ENCODE results near the gene LYST.
A peak's percentile ranks its signal among the peaks of the same experiment; 100 is the strongest.
"Not testable (repeated sequence)": the region's sequence is repeated elsewhere in the genome, so short reads cannot be mapped to it uniquely, and the experiment has no call there.

LYST gene

DNA sequence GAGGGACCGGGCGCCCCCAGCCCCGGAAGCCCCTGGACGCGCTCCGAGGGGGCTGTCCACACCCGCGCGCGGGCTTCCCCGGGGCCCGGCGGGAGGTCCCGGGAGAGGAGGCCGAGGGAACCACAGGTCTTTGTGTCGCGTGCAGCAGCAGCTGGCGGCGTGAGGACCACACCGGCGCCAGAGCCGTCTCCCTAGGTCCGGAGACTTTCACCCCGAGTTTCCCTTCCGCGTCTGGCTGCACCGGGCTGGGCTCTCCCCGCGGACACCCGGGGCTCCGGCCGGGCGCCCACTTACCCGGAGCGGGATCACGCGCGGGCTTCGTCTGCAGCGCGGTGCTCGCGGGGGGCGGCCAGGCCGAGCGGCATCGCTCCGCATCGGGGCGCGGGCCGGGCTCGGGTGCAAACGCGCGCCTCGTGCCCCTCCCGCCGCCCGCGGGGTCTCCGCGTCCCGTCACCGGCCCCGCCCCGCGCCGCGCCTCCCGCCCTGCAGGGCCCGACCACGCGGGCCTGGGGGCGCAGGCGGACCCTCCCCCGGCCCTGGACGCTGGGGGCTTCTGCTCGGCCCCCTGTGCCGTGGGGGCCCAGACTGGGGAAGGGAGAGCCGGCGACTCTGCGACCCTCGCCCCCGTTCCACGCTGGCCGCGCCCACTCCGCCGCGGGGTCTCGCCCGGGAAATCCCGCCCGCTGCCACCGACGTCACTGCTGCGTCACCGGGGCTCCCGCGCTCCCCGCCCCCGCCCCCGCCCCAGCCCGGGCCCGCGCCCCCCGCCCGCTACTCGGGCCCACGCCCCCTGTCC is 217.1 kb downstream of the LYST start, which contains the start of gene GNG4:
Gene GNG4 (minus strand): TSS at position 417 of the 796 bp plus-strand sequence. CDS start 65,946 bp downstream, outside the sequence.
- no peak for DNase-seq

DNA sequence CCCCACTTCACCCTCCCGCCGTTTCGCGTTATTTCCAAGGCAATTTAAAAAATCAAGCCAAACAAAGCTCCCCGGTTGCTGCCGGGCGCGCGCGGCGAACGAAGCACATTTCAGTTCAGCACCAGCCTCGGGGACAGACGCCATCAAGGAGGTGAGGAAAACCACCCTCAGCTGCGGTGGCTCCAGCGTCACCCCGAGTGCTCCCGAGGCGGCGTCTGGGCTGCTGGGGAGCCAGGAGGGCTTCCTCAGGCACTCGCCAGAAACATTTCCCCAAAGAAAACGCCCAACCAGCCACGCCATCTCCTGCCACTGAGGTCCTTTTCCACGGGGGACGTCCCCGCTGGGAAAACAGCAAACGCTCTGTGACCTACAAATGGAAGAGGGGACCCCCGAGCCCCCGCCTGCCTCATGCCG is 217.7 kb downstream of the LYST start:
- peak; percentile 77 for DNase-seq

DNA sequence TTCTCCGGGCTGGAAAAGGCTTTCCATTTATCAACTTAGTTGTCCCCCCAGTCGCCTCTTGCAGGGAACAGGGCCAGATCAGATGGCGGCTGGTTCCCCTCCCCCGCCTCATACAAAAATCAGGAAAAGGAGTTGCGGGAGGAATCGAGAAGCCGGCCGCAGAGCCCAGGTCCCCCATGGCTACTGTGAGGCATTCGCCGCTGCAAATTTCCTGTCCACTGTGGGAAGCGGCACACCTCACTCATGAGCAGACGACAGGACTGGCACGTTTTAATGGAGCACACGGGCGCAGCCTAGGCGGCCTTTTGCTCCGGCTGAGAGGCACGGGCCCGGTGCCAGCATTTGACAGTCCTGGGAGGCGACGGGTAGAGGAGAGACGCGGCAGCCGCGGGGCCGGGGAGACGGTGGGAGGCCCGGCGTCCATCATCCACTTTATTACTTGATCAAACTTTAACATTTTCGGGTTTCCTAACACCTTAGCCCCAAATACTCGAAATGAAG is 218.2 kb downstream of the LYST start:
- no peak for DNase-seq

DNA sequence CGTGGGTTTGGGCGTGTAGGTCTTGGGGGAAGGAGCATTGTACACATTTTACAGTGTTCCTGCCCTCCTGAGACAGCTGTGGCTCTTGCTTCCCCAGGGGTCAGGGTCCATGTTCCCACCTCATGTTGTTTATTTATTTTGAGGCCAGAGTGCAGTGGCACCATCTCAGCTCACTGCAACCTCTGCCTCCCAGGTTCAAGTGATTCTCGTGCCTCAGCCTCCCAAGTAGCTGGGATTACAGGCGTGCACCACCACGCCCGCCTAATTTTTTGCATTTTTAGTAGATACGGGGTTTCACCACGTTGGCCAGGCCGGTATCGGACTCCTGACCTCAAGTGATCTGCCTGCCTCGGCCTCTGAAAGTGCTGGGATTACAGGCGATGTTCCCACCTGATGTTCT is 219.2 kb downstream of the LYST start:
- not testable (repeated sequence) for DNase-seq

DNA sequence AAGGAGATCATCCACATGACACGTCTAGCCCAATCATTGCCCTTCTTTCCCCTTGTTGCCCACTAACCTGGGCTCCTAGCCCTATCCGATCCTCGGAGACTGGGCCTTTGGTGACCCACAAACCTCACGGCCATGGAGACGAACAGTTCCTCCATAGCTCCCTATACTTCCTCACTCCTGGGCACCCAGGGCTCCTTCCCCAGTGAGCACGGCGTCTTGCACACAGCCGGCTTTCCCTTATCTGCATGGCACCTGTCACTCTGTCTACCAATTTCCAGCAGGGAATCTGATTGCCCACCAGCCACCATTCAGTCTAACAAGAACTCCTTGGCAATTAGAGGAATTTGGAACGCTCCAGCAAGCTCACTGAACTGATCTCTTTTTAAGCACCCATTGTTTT is 220.2 kb downstream of the LYST start:
- DNase-seq: no peak

DNA sequence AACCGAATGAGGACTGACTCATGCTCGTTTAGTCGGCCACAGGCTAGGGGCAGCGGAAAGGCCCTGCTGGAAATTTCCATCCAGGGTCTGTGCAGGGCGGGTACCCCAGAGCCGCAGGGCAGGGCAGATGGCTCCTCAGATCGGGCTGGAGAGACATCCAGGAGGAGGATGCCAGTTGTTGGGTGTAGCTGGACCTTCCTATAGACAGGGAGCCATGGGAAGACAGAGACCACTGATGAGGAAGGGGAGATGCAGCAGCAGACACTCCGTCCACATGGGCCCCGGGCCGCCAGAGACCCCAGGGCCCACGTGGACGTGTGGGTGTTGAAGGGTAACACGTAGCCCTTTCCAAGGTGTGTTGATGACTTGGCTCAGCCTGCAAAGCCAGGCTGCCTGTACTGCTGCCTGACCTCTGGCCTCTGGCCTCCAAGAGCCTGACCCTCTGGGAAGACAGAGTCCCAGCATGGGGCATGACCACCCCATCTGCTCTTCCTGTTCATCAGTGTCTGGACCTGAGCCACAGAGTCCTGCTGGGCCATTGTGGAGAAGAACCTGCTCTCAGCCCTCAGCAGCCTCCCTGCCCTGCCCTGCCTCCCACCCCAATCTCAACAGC is 221.9 kb downstream of the LYST start:
- DNase-seq: peak; percentile 41

DNA sequence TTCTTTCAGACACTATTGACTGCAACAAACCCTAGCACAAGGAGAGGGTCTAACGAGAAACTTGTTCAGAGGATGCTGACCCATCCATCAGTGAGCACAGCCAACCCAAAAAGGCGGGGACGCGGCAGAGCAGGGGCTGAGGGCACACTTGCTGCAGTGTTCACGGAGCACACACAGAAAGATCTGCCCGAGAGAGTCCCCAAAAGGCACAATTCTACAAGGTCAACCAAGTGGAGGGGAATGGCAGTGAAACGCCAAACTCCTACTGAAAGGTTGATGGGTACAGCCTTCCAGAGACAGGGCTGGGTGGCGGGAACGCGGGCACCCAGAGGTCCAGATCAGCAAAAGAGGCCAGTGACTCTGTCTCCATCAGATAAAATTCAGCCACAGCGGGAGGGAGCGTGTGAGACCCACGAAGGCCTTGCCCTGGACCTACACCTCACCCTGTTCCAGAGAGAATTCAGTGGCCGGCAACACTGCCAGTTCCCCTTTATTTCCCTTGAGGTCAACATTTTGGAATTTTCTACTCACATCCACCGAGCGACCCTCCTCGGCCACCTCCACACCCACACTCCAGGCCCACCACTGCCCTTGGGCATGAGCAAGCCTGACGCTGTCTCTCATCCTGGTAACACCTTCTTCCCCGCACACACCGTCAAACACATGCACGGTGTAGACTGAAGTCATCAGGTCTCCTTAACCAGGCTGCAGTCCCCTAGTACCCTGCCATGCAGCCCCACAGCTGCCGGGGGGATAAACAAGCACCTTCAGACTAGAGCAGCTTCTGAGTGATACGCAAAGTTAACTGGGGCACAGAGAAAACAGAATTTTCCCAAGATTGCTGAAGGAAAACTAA is 222.6 kb downstream of the LYST start:
- no peak for DNase-seq

DNA sequence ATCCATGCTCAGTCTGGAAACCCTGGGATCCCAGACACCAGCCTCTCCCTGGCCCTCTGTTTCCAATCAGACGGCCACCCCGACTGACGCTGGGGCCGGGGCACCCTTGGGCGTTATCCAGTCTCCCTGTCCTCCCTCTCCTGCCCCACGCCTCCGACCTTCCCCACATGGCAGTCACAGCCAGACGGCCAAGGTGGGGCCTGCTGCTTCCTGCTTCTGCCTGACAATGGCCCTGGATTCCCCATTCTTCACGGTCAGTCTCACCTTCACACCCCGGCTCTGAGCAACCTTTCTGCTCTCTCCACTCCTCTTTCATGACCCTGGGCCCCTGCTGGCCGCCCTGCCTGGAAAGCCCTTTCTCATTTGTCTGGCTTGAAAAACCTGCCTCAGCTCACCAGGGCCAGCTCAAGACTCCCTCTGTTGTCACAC is 223.7 kb downstream of the LYST start:
- peak; percentile 52 for DNase-seq

DNA sequence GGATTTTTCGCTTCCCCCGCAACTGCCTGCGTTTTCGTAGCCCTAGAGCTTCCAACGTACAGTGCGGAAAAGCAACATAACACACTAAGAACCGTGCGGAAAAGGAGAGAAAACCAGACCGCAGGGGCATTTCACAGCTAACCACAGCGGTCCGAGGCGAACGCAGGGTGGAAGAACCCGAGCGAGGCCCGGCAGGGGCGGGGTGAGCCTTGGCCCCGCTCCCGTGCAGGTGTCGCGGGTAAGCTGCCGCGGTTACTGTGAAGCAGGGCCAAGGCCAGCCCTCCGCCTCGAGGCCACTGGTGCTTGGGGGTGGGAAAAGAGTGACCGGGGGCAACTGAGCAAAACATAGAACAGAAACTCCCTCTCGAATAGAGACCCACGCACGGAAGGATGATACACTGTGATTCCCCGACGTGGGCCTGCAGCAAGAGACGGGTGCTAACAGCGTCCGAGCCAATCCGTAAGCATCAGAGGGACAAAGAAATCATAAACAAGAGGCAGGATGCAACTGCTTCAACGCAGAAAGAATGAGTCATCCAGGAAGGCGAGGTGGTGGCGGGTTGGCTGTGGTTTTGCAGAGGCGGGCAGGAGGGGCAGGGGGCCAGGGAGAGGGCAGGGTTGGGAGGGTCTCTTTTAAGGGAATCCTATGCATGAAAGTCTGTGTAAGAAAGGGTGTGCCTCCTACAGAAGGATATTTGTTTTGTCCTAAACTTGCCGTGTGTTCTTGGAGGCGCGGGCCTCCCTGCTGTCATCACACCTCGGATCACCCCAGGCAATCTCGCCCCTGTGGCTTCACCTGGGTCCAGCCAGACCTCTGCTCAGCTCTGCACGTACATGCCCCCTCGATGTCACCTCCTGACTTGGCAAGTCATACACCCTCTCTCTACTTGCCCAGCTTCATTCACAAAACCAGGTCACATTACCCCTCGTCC is 224.4 kb downstream of the LYST start:
- DNase-seq: peak; percentile 80

DNA sequence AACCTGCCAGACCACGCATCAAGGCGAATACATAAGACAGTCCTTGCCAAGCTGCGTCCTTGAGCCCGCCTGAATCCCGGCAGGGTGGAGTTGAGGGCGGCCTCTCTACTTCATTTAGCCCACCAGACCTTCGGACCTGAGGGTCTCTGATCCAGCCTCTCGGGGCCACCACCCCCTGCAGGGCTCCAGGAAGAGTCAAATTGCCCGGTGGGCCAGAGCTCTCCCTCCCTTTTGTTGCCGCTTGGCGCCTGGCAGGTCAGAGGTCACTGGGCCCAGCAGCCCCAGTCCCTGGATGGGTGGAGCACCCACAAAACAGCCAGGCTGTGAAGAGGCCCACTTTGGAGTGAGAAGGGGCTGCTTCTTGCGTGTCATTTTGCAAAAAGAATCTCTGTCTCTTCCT is 226.1 kb downstream of the LYST start:
- peak; percentile 32 for DNase-seq

DNA sequence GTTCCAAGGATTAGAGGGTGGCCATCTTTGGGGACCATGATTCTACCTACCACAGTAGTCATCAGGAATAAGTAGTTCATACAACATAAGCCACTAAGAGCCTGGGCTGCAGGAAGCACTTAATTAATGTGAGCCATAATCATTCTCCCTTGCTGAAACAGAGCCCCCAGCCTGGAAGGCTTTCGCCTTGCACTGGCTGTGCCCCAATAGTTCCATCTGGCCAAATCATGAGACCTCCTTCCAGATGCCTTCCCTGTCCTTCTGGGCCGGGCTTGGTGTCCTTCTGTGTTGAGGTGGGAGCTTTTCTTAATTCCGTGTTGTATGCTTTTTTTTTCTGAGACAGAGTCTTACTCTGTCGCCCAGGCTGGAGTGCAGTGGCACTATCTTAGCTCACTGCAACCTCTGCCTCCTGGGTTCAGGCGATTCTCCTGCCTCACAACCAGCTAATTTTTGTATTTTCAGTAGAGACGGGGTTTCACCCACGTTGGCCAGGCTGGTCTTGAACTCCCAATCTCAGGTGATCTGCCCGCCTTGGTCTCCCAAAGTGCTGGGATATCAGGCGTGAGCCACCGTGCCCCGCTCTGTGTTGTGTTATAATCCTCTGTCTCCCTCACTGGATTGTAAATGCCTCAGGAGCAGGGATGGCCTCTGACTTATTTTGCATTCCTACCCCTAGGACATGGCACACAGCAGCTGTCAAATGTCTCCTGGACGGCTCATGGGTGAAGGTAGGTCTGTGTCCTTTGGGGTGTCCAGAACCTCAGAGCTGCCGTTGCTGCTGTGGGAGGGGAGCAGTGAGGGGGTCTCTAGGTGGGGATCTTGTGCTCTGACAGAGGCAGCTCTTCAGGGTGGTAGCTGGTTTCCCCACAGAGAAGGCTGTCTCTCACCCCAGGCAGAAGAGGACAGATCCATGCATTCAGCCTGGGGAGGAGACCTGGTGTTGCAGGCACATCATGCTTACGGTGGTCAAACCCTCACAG is 227.2 kb downstream of the LYST start:
- peak; percentile 43 for DNase-seq

DNA sequence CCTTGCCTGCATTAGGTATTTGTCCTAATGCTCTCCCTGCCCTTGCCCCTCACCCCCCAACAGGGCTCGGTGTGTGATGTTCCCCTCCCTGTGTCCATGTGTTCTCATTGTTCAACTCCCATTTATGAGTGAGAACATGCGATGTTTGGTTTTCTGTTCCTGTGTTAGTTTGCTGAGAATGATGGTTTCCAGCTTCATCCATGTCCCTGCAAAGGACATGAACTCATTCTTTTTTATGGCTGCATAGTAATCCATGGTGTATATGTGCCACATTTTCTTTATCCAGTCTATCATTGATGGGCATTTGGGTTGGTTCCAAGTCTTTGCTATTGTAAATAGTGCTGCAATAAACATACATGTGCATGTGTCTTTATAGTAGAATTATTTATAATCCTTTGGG is 228.1 kb downstream of the LYST start:
- not testable (repeated sequence) for DNase-seq

DNA sequence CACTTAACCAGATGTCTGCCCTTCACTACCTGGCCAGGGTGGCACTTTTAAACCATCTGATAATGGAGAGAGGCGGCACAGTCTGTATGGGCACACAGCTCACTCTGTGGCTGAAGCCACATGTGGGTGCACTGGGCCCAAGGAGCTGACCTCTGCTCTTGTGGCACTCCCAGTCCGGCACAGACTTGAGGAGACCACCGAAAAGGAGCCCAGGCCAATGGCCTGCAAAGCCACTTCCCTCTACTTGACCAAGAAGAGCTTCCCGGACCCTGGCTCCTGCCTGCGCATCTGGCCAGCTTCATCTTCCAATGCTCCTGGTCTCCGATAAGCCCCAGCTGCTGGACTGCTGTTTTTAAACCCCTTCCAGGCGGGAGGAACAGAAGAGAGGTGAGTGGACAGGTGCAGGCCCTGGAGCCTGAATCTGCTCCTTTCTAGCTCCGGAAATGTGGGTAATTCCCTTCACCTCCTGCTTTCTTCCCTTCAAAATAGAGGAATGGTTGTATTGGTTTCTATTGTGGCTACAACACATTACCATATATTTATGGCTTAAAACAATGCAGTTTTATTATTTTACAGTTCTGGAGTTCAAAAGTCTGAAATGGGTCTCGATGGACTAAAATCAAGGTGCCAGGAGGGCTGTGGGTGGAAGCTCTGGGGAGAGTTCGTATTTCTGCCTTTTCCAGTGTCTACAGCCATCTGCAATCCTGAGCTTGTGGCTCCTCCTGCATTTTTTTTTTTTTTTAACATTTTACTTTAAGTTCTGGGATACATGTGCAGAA is 228.8 kb downstream of the LYST start:
- DNase-seq: no peak

DNA sequence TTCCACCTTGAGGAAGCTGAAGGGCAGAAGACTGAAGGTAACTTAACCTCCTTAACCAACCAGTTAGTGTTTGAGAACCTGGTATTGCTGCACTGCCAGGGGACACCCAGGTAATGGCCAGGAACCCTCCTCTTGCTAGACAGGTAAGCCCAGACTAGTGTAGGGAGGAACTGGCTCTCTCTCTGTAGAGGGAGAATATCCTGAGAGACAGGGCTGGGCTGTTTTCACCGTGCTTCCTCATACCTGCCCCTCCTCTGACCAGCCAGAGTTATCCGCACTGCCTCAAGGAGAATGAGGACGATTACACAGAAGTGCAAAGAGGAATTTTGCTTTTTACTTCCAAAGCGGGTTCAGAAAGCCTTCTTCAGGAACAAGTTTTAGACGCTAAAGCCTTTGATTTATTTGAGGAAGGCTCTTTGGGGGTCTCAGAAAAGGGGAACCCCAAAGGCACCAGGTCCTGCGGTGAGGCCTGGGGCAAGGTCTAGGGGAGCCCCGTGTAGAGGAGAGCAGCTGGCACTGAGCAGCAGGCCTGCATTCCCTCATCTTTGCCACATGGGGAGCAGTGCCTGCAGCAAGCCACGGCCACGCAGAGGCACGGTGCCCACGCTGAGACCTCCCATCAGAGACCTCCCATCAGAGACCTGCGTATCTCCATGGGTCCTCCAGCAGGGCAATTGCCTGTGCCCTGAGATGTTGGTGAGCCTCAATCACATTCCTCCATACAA is 230.6 kb downstream of the LYST start:
- no peak for DNase-seq

DNA sequence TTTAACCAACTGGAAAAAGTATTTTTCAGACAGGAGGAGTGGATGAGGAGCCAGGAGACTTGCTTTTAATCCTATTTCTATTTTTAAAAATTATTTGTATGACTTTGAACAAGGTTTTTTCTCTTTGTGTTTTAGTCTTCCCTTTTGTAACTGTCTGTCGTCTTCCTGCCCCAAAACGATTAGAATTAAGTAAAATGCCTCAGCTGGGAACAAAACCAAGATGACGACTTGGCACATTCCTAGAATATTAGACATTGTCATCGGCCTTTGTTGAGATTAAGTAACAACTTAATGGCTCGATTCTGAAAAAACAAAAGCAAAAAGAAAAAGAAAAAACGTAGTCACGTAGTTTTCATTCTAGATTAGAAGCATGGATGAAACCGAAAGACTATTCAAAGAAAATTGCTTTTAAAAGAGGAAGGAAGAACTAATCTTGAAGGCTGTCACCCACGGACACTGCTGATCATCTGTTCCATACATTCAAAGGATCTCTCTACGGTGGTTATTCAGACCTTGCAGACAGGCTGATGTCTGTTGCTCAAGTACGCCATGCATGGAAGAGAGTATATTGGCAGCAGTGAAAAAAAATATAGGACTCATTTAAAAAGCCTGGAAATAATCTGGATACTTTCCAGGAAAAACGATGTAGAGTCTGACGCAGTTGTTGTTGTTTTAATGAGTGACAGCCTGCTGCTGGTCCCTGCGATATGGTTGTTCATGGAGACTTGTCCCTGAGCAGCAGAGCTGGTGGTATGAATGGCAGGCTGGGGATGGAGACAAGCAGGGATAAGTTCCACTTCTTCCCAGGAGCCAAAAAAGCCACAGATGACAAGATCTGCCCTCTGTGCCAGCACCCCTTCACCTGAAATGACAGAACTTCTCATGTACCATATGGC is 234.0 kb downstream of the LYST start:
- no peak for DNase-seq

DNA sequence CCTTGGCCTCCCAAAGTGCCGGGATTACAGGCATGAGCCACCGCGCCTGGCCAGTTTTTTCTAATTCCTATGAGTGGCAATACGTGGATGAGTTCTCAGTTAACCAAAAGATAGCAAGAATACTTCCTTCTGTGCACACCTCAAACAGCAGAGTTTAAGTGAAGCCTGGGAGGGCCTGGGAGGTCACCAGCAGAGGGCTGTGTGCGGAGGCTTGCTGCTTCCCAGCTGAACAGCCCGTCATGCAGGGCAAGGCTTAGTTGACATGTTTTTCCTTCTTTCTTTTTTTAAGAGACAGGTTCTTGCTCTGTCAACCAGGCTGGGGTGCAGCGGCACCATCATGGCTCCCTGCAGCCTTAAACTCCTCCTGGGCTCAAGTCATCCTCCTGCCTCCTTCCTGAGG is 234.9 kb downstream of the LYST start:
- DNase-seq: no peak

DNA sequence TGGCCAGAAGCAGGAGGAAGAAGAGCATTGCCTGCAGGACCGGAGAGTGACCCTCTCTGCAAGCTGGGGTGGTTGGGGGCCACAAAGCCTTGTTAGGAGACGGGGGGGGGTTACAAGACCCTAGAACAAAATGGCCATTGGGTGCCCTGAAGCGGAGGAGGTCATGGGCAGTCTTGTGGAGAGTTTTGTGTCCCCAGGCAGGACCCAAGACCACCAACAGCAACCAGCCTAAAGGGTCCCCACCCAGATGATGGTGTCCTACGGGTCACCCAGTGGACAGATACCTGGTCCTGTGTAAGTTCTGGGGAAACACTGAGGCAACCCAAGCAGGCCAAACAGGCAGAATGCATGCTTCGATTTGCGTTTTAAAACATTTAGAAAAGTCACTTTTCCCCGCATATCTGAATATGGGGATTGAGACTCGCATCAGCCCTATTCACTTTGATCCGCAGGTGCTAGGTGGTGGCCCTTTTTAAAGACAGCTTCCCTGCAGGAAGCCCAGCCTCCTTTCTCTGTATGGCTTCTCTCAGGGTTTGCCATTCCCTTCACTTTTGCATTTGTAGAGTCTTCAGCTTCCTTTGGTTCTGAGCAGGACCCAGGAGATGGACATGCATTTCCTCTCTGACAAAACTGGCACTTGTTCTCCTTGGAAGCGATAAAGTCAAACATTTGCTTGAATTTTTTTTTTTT is 238.2 kb downstream of the LYST start:
- DNase-seq: no peak

DNA sequence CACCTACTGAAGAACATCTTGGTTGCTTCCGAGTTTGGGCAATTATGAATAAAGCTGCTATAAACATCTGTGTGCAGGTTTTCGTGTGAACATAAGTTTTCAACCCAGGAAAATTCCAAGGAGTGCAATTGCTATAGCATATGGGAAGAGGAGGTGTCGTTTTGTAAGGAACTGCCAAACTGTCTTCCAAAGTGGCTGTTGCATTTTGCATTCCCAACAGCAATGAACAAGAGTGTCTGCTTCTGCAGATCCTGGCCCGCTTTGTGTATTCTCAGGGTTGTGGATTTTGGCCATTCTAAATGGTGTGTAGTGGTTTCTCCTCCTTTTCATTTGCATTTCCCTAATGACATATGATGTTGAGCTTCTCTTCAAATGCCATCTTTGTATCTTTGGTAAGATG is 240.9 kb downstream of the LYST start:
- no peak for DNase-seq
